Stimulated activated CD8-positive, alpha-beta memory T cell treated with anti-CD3 and anti-CD28 coated beads, Interleukin-15, amount 100 ng/mL, for 24 hours (primary cell): ENCODE results near the gene ARHGEF26.
"Not testable (repeated sequence)": the region's sequence is repeated elsewhere in the genome, so short reads cannot be mapped to it uniquely, and the experiment has no call there.

Source experiments
- DNase-seq: peaks from one replicate; pipeline ENCODE4 v3.0.0-alpha.2; 2020; ENCODE audit warnings: low read depth

Gene ARHGEF26

GRCh38 chr3:154120961-154121700 lies at the start of gene ARHGEF26:
TSS of gene ARHGEF26 (plus strand) at chr3:154121390. CDS start at chr3:154121993, 603 bp downstream.
- DNase-seq: peak; percentile 46

- no peak for DNase-seq
Observed at GRCh38 chr3:154074966-154075365, 46.2 kb upstream of the ARHGEF26 start.

GRCh38 chr3:154078672-154079071 lies 42.5 kb upstream of the ARHGEF26 start:
- DNase-seq: no peak

- DNase-seq: no peak
Observed at GRCh38 chr3:154081305-154081704, 39.9 kb upstream of the ARHGEF26 start.

GRCh38 chr3:154085071-154085470 lies 36.1 kb upstream of the ARHGEF26 start:
- no peak for DNase-seq

- no peak for DNase-seq
Observed at GRCh38 chr3:154085799-154086198, 35.4 kb upstream of the ARHGEF26 start.

- no peak for DNase-seq
Observed at GRCh38 chr3:154086286-154086685, 34.9 kb upstream of the ARHGEF26 start.

GRCh38 chr3:154087756-154088480 lies 33.3 kb upstream of the ARHGEF26 start:
- DNase-seq: not testable (repeated sequence)

GRCh38 chr3:154089421-154090420 lies 31.5 kb upstream of the ARHGEF26 start:
- DNase-seq: no peak

GRCh38 chr3:154094051-154094450 lies 27.1 kb upstream of the ARHGEF26 start:
- no peak for DNase-seq

- DNase-seq: no peak
Observed at GRCh38 chr3:154095832-154096421, 25.3 kb upstream of the ARHGEF26 start.

GRCh38 chr3:154098376-154098775 lies 22.8 kb upstream of the ARHGEF26 start:
- DNase-seq: no peak

GRCh38 chr3:154100556-154100955 lies 20.6 kb upstream of the ARHGEF26 start:
- DNase-seq: no peak

- DNase-seq: no peak
Observed at GRCh38 chr3:154101250-154101649, 19.9 kb upstream of the ARHGEF26 start.

GRCh38 chr3:154102225-154102624 lies 19.0 kb upstream of the ARHGEF26 start:
- no peak for DNase-seq

- no peak for DNase-seq
Observed at GRCh38 chr3:154105218-154105975, 15.8 kb upstream of the ARHGEF26 start.

- no peak for DNase-seq
Observed at GRCh38 chr3:154111365-154111935, 9.7 kb upstream of the ARHGEF26 start.

- no peak for DNase-seq
Observed at GRCh38 chr3:154112146-154112852, 8.9 kb upstream of the ARHGEF26 start.

- no peak for DNase-seq
Observed at GRCh38 chr3:154113609-154114008, 7.6 kb upstream of the ARHGEF26 start.

GRCh38 chr3:154115332-154115731 lies 5.9 kb upstream of the ARHGEF26 start:
- no peak for DNase-seq
